H9 (cell line): ENCODE measurements around the gene ZNF319. TPM values are rescaled to one million over a fixed set of nuclear protein-coding genes. Genes with fewer than 3 reads are reported as not detected.

Experiments used
- DNase-seq: peaks from one replicate; pipeline ENCODE4 v3.0.0-alpha.2; 2017
- H2AFZ ChIP-seq: one replicate; pipeline ENCODE4 v1.6.1; 2013; ENCODE audit warnings: mild to moderate bottlenecking, low read length, control low read depth, moderate library complexity
- H2AK5ac ChIP-seq: 2 replicates; pipeline ENCODE4 v1.6.1; 2013; ENCODE audit warnings: low read length, control low read depth, mixed read lengths; ENCODE audit not compliant: insufficient read length
- H2BK120ac ChIP-seq: one replicate; pipeline ENCODE4 v1.6.1; 2013; ENCODE audit warnings: low read depth, mild to moderate bottlenecking, low read length, control low read depth, inconsistent platforms; ENCODE audit not compliant: poor library complexity, severe bottlenecking
- H2BK12ac ChIP-seq: 2 replicates; pipeline ENCODE4 v1.6.1; 2013; ENCODE audit warnings: low read length, control low read depth, mixed read lengths, low read depth; ENCODE audit not compliant: insufficient read length
- H2BK15ac ChIP-seq: 2 replicates; pipeline ENCODE4 v1.6.1; 2013; ENCODE audit warnings: low read depth, low read length, control low read depth
- H2BK20ac ChIP-seq: one replicate; pipeline ENCODE4 v1.6.1; 2013; ENCODE audit warnings: low read depth, mild to moderate bottlenecking, low read length, control low read depth, inconsistent platforms; ENCODE audit not compliant: poor library complexity, severe bottlenecking
- H2BK5ac ChIP-seq: 2 replicates; pipeline ENCODE4 v1.6.1; 2013; ENCODE audit warnings: low read length, control low read depth, mixed read lengths; ENCODE audit not compliant: insufficient read length
- H3K14ac ChIP-seq: 2 replicates; pipeline ENCODE4 v1.6.1; 2013; ENCODE audit warnings: low read length, control low read depth; ENCODE audit not compliant: insufficient read depth
- H3K18ac ChIP-seq: 2 replicates; pipeline ENCODE4 v1.6.1; 2013; ENCODE audit warnings: low read depth, mild to moderate bottlenecking, mixed read lengths, low read length, control low read depth; ENCODE audit not compliant: insufficient read length
- H3K23ac ChIP-seq: 2 replicates; pipeline ENCODE4 v1.6.1; 2013; ENCODE audit warnings: low read length, control low read depth, mixed read lengths, low read depth; ENCODE audit not compliant: insufficient read length
- H3K23me2 ChIP-seq: 2 replicates; pipeline ENCODE4 v1.6.1; 2013; ENCODE audit warnings: low read depth, mild to moderate bottlenecking, mixed read lengths, low read length, control low read depth; ENCODE audit not compliant: insufficient read length, poor library complexity, severe bottlenecking
- H3K27ac ChIP-seq: 2 replicates; pipeline ENCODE4 v1.5.1; 2013; ENCODE audit warnings: low read length, control low read depth, mixed read lengths, low read depth; ENCODE audit not compliant: insufficient read length
- H3K27me3 ChIP-seq: 2 replicates; pipeline ENCODE4 v1.6.1; 2013; ENCODE audit warnings: low read length, control low read depth, inconsistent platforms; ENCODE audit not compliant: insufficient read depth
- H3K4ac ChIP-seq: 2 replicates; pipeline ENCODE4 v1.6.1; 2013; ENCODE audit warnings: low read depth, mild to moderate bottlenecking, control low read depth, inconsistent platforms, low read length, moderate library complexity
- H3K4me1 ChIP-seq: 2 replicates; pipeline ENCODE4 v1.6.1; 2013; ENCODE audit warnings: low read length, control low read depth, inconsistent platforms; ENCODE audit not compliant: insufficient read depth
- H3K4me2 ChIP-seq: 2 replicates; pipeline ENCODE4 v1.6.1; 2013; ENCODE audit warnings: low read length, control low read depth, mixed read lengths; ENCODE audit not compliant: insufficient read length, insufficient read depth
- H3K56ac ChIP-seq: 2 replicates; pipeline ENCODE4 v1.6.1; 2013; ENCODE audit warnings: low read depth, mild to moderate bottlenecking, mixed read lengths, low read length, control low read depth; ENCODE audit not compliant: insufficient read length
- H3K79me1 ChIP-seq: 2 replicates; pipeline ENCODE4 v1.6.1; 2013; ENCODE audit warnings: low read depth, mild to moderate bottlenecking, moderate library complexity, low read length, control low read depth, inconsistent platforms; ENCODE audit not compliant: insufficient read depth, poor library complexity, severe bottlenecking
- H3K79me2 ChIP-seq: 2 replicates; pipeline ENCODE4 v1.6.1; 2013; ENCODE audit warnings: low read length, control low read depth, inconsistent platforms; ENCODE audit not compliant: insufficient read depth
- H3K9ac ChIP-seq: 2 replicates; pipeline ENCODE4 v1.6.1; 2013; ENCODE audit warnings: low read length, control low read depth, mixed read lengths; ENCODE audit not compliant: insufficient read length; ENCODE audit errors: extremely low read depth
- H3K9me3 ChIP-seq: one replicate; pipeline ENCODE4 v1.6.1; 2013; ENCODE audit warnings: low read depth, low read length, inconsistent platforms; ENCODE audit not compliant: control insufficient read depth
- H3T11ph ChIP-seq: one replicate; pipeline ENCODE4 v1.6.1; 2013; ENCODE audit warnings: mild to moderate bottlenecking, low read length, control low read depth, inconsistent platforms
- H4K20me1 ChIP-seq: one replicate; pipeline ENCODE4 v1.6.1; 2013; ENCODE audit not compliant: control insufficient read depth, insufficient read length, insufficient read depth
- H4K5ac ChIP-seq: 2 replicates; pipeline ENCODE4 v1.6.1; 2013; ENCODE audit warnings: low read depth, mild to moderate bottlenecking, mixed read lengths, low read length, control low read depth; ENCODE audit not compliant: insufficient read length
- H4K8ac ChIP-seq: replicated peaks from 2 replicates; pipeline ENCODE4 v1.6.1; 2013; ENCODE audit warnings: low read length, control low read depth, mixed read lengths, low read depth; ENCODE audit not compliant: insufficient read length
- H4K91ac ChIP-seq: 2 replicates; pipeline ENCODE4 v1.6.1; 2013; ENCODE audit warnings: low read depth, mild to moderate bottlenecking, moderate library complexity, mixed read lengths, low read length, control low read depth; ENCODE audit not compliant: insufficient read length
- H3K27ac Mint-ChIP-seq, 3 experiments: 2 replicates in 2 of 3; 3 replicates in 1 of 3; pipeline ENCODE4 v1.8.0; 2020 to 2021; ENCODE audit warnings: mixed read lengths in 3 of 3, mild to moderate bottlenecking in 1 of 3, moderate library complexity in 1 of 3
- H3K27me3 Mint-ChIP-seq: 2 replicates; pipeline ENCODE4 v1.8.0; 2021; ENCODE audit warnings: low read depth, mild to moderate bottlenecking, moderate library complexity, mixed read lengths
- H3K36me3 Mint-ChIP-seq, 3 experiments: 2 replicates in 2 of 3; 3 replicates in 1 of 3; pipeline ENCODE4 v1.8.0; 2020 to 2021; ENCODE audit warnings: low read depth in 3 of 3, mixed read lengths in 3 of 3; ENCODE audit not compliant: insufficient read depth in 1 of 3
- H3K4me1 Mint-ChIP-seq, 2 experiments: 2 replicates each; pipeline ENCODE4 v1.8.0; 2020; ENCODE audit warnings: mixed read lengths in 2 of 2
- H3K4me3 Mint-ChIP-seq, 2 experiments: 2 replicates in 1 of 2; 3 replicates in 1 of 2; pipeline ENCODE4 v1.8.0; 2020 to 2021; ENCODE audit warnings: mild to moderate bottlenecking in 2 of 2, mixed read lengths in 2 of 2, moderate library complexity in 1 of 2
- H3K9me3 Mint-ChIP-seq, 2 experiments: 2 replicates in 1 of 2; 3 replicates in 1 of 2; pipeline ENCODE4 v1.8.0; 2020; ENCODE audit warnings: mild to moderate bottlenecking in 2 of 2, mixed read lengths in 2 of 2, moderate library complexity in 1 of 2
- WGBS: extraction: QIAGEN DNeasy Blood & Tissue Kit; methylation state at CpG from one replicate; pipeline ENCODE4 v1.1.7; 2013; ENCODE audit warnings: missing lambda C conversion rate, low lambda C conversion rate, mixed read lengths; ENCODE audit not compliant: insufficient read length; ENCODE audit errors: extremely low coverage; 5-methylcytosine and 5-hydroxymethylcytosine counted together
- total RNA-seq: library from RNA; stranded (reverse); gene quantifications from 2 replicates; pipeline ENCODE4 v1.2.1, GENCODE V29; 2021
- TF ChIP-seq, protein P1 (sequence below): fragments of 200-600 bp; sonication (generic); conservative IDR thresholded peaks from 3 replicates; pipeline ENCODE4 v1.8.0; 2021; ENCODE audit warnings: antibody characterized with exemption, mild to moderate bottlenecking

Gene ZNF319
- total RNA-seq, 1 experiment from 2014 or later, result 5.6 TPM

DNA sequence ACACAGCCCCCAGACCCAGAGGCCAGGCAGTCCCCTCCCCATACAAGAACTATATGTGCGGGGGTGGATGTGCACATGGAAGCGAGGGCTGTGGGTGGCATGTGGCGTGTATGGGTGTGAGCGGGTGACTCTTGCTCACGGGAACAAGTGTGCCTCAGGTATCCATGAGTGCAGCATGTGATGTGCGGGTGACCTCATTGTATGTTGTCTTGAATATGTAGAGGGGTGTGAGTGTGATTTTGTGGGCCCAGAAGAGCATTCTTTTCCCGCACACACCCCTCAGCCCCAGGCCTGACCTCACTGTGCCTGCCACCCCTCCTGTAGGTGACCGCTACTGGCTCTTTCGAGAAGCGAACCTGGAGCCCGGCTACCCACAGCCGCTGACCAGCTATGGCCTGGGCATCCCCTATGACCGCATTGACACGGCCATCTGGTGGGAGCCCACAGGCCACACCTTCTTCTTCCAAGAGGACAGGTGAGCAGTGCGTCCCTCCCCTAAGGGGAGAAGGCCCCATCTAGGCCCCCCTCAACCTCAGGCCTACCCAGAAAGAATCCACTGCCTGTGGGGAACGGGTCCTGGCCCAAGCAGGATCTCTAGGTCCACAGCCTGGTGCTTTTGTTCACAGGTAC is 42.5 kb upstream of the ZNF319 start:
- no peaks in the 10 kb centered on the region for H3K27me3 ChIP-seq
- no peak overlapping the region for H3K4ac ChIP-seq
- Mint-ChIP-seq H3K9me3 (no peaks in the 10 kb centered on the region), H3K27ac (peak overlapping the region in 1 of 3 experiments; percentile 84; a peak in 1 of 7 replicates), H3K36me3 (peaks cover 13 to 60% (median 45%) of the 10 kb centered on the region in 3 experiments; a peak in 6 of 7 replicates), H3K27me3 (no peaks in the 10 kb centered on the region), H3K4me1 (peaks cover under 1 to 12% of the 10 kb centered on the region in 2 experiments), H3K4me3 (no peak overlapping the region)
- no peak overlapping the region for H3K4me2 ChIP-seq
- no peak overlapping the region for H4K91ac ChIP-seq
- WGBS, result no CpG with 5 or more reads among the region's 16 CpGs
- H2BK12ac ChIP-seq, result no peak overlapping the region
- TF ChIP-seq, protein P1, sequence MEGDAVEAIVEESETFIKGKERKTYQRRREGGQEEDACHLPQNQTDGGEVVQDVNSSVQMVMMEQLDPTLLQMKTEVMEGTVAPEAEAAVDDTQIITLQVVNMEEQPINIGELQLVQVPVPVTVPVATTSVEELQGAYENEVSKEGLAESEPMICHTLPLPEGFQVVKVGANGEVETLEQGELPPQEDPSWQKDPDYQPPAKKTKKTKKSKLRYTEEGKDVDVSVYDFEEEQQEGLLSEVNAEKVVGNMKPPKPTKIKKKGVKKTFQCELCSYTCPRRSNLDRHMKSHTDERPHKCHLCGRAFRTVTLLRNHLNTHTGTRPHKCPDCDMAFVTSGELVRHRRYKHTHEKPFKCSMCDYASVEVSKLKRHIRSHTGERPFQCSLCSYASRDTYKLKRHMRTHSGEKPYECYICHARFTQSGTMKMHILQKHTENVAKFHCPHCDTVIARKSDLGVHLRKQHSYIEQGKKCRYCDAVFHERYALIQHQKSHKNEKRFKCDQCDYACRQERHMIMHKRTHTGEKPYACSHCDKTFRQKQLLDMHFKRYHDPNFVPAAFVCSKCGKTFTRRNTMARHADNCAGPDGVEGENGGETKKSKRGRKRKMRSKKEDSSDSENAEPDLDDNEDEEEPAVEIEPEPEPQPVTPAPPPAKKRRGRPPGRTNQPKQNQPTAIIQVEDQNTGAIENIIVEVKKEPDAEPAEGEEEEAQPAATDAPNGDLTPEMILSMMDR, result no peak
- no peak overlapping the region for H3K23ac ChIP-seq
- H3K9ac ChIP-seq, result no peak overlapping the region
- no peaks in the 10 kb centered on the region for H3K9me3 ChIP-seq
- no peak overlapping the region for H2BK20ac ChIP-seq
- H3K18ac ChIP-seq, result no peak overlapping the region
- no peak for DNase-seq
- no peak overlapping the region for H2BK120ac ChIP-seq
- no peak overlapping the region for H2AK5ac ChIP-seq
- no peak overlapping the region for H3K14ac ChIP-seq
- H2BK15ac ChIP-seq, result no peak overlapping the region
- H3K79me2 ChIP-seq, result no peaks in the 10 kb centered on the region
- H3T11ph ChIP-seq, result no peak overlapping the region
- no peaks in the 10 kb centered on the region for H3K79me1 ChIP-seq
- no peak overlapping the region for H2BK5ac ChIP-seq
- H4K8ac ChIP-seq, result no peak overlapping the region
- H3K23me2 ChIP-seq, result no peaks in the 10 kb centered on the region
- no peak overlapping the region for H3K56ac ChIP-seq
- no peak overlapping the region for H3K27ac ChIP-seq
- no peaks in the 10 kb centered on the region for H4K20me1 ChIP-seq
- H4K5ac ChIP-seq, result no peak overlapping the region
- H2AFZ ChIP-seq, result no peak overlapping the region
- no peaks in the 10 kb centered on the region; the same call in 1 of the 2 replicates for H3K4me1 ChIP-seq
